Measurements from ENCODE around the gene FKBP3.
"Not testable (repeated sequence)": the region's sequence is repeated elsewhere in the genome, so short reads cannot be mapped to it uniquely, and the experiment has no call there.

The FKBP3 gene

DNA sequence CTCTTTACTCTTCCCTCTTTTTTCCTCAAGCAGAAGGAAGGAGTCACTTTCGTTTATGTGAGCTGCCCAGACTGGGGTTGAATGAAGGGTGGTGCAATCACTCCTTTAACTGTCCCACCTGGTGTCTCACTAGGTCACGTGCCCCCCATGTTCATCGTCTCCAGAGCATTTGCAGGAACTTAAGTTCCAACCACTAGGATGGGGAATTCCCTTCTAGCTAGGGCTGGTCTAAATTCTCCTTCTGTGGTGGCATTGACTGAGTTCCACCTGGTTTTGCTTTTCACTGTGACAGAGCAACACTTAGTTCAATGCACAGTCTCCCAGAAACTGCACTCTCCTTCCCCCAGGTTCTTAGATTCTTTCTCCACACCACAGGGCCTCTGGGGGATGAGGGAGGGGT, 10.9 kb upstream of the FKBP3 start:
- WGBS, 2 donors (ENCODE audit: extremely low coverage in 2 of 2, insufficient read length in 2 of 2, insufficient replicate concordance in 1 of 2), result no CpG with 5 or more reads among the region's 3 CpGs
- no peak overlapping the region for H3K9ac ChIP-seq (ENCODE audit: low read depth, low read length, poor library complexity)
- no peak overlapping the region for H3K4me2 ChIP-seq (ENCODE audit: insufficient read depth, low read length, poor library complexity, severe bottlenecking)
- no peak overlapping the region for H4K8ac ChIP-seq (ENCODE audit: low read depth, low read length)
- H3K18ac ChIP-seq (ENCODE audit: low read length), result no peak overlapping the region
- H3K36me3 ChIP-seq (replicated peaks in 1 of 2; ENCODE audit: control insufficient read depth in 2 of 2, insufficient read depth in 2 of 2, low read length in 2 of 2), result peaks cover 0 to 27% of the 10 kb centered on the region in 2 donors
- H2AFZ ChIP-seq (ENCODE audit: low read length), result no peak overlapping the region
- H3K27ac ChIP-seq (replicated peaks; ENCODE audit: low read length), result no peak overlapping the region
- H2BK15ac ChIP-seq (ENCODE audit: low read length), result no peak overlapping the region
- H3K4me1 ChIP-seq (ENCODE audit: control insufficient read depth in 2 of 2, insufficient read depth in 1 of 2, low read depth in 1 of 2, low read length in 2 of 2), result no peaks in the 10 kb centered on the region
- no peak overlapping the region for H2AK5ac ChIP-seq (ENCODE audit: low read depth, low read length)
- no peak overlapping the region for H3K4ac ChIP-seq (ENCODE audit: low read length)
- H3K4me3 ChIP-seq (ENCODE audit: low read length in 2 of 2), result no peak overlapping the region
- no peak overlapping the region for H2BK120ac ChIP-seq (ENCODE audit: low read depth, low read length)
- DNase-seq (ENCODE audit: low spot score), result no peak
- H3K79me1 ChIP-seq (ENCODE audit: low read depth, low read length), result peaks cover 2% of the 10 kb centered on the region
- H4K91ac ChIP-seq (ENCODE audit: low read depth, low read length, poor library complexity), result no peak overlapping the region
- H3K14ac ChIP-seq (ENCODE audit: low read length), result no peak overlapping the region
- H3K23ac ChIP-seq (ENCODE audit: low read depth, low read length, poor library complexity), result no peak overlapping the region
- H3K9me3 ChIP-seq (replicated peaks in 1 of 2; ENCODE audit: control insufficient read depth in 2 of 2, insufficient read depth in 1 of 2, low read depth in 1 of 2, low read length in 2 of 2), result peaks cover 0 to 2% of the 10 kb centered on the region in 2 donors
- H3K27me3 ChIP-seq (ENCODE audit: control insufficient read depth in 3 of 3, insufficient read depth in 3 of 3, low read depth in 1 of 3, low read length in 3 of 3), result no peaks in the 10 kb centered on the region
- H2BK12ac ChIP-seq (ENCODE audit: low read length), result no peak overlapping the region
- H2BK5ac ChIP-seq (ENCODE audit: low read length), result no peak overlapping the region

GRCh38 chr14:45144658-45145057, 10.4 kb upstream of the FKBP3 start:
- Histone ChIP-seq H3K4me1 (ENCODE audit: control insufficient read depth in 2 of 2, insufficient read depth in 1 of 2, low read depth in 1 of 2, low read length in 2 of 2) (no peaks in the 10 kb centered on the region), H3K27ac (replicated peaks; ENCODE audit: low read length) (no peak overlapping the region), H4K91ac (ENCODE audit: low read depth, low read length, poor library complexity) (no peak overlapping the region), H3K9ac (ENCODE audit: low read depth, low read length, poor library complexity) (no peak overlapping the region), H3K14ac (ENCODE audit: low read length) (no peak overlapping the region), H3K27me3 (ENCODE audit: control insufficient read depth in 3 of 3, insufficient read depth in 3 of 3, low read depth in 1 of 3, low read length in 3 of 3) (no peaks in the 10 kb centered on the region), H3K23ac (ENCODE audit: low read depth, low read length, poor library complexity) (no peak overlapping the region), H2BK120ac (ENCODE audit: low read depth, low read length) (no peak overlapping the region), H3K4me2 (ENCODE audit: insufficient read depth, low read length, poor library complexity, severe bottlenecking) (no peak overlapping the region), H2BK5ac (ENCODE audit: low read length) (no peak overlapping the region), H2AK5ac (ENCODE audit: low read depth, low read length) (no peak overlapping the region), H2AFZ (ENCODE audit: low read length) (no peak overlapping the region), H2BK12ac (ENCODE audit: low read length) (no peak overlapping the region), H3K18ac (ENCODE audit: low read length) (no peak overlapping the region), H3K79me1 (ENCODE audit: low read depth, low read length) (peaks cover 2% of the 10 kb centered on the region), H3K4ac (ENCODE audit: low read length) (no peak overlapping the region), H3K4me3 (ENCODE audit: low read length in 2 of 2) (no peak overlapping the region), H3K36me3 (replicated peaks in 1 of 2; ENCODE audit: control insufficient read depth in 2 of 2, insufficient read depth in 2 of 2, low read length in 2 of 2) (peaks cover 0 to 22% of the 10 kb centered on the region in 2 donors), H3K9me3 (replicated peaks in 1 of 2; ENCODE audit: control insufficient read depth in 2 of 2, insufficient read depth in 1 of 2, low read depth in 1 of 2, low read length in 2 of 2) (peaks cover 0 to 2% of the 10 kb centered on the region in 2 donors), H4K8ac (ENCODE audit: low read depth, low read length) (no peak overlapping the region), H2BK15ac (ENCODE audit: low read length) (no peak overlapping the region)
- no peak for DNase-seq (ENCODE audit: low spot score)

GRCh38 chr14:45142083-45142482, 7.8 kb upstream of the FKBP3 start:
- no CpG with 5 or more reads among the region's 8 CpGs for whole genome bisulfite sequencing, 2 donors (ENCODE audit: extremely low coverage in 2 of 2, insufficient read length in 2 of 2, insufficient replicate concordance in 1 of 2)
- not testable (repeated sequence) for H3K23ac ChIP-seq (ENCODE audit: low read depth, low read length, poor library complexity); H2BK12ac ChIP-seq (ENCODE audit: low read length); H2AK5ac ChIP-seq (ENCODE audit: low read depth, low read length); H3K4ac ChIP-seq (ENCODE audit: low read length); H3K14ac ChIP-seq (ENCODE audit: low read length); H3K4me3 ChIP-seq (ENCODE audit: low read length in 2 of 2); H3K4me2 ChIP-seq (ENCODE audit: insufficient read depth, low read length, poor library complexity, severe bottlenecking); H3K9ac ChIP-seq (ENCODE audit: low read depth, low read length, poor library complexity); H3K9me3 ChIP-seq (replicated peaks in 1 of 2; ENCODE audit: control insufficient read depth in 2 of 2, insufficient read depth in 1 of 2, low read depth in 1 of 2, low read length in 2 of 2); DNase-seq (ENCODE audit: low spot score); H3K79me1 ChIP-seq (ENCODE audit: low read depth, low read length); H2AFZ ChIP-seq (ENCODE audit: low read length); H4K91ac ChIP-seq (ENCODE audit: low read depth, low read length, poor library complexity); H2BK5ac ChIP-seq (ENCODE audit: low read length); H3K18ac ChIP-seq (ENCODE audit: low read length); H4K8ac ChIP-seq (ENCODE audit: low read depth, low read length); H2BK15ac ChIP-seq (ENCODE audit: low read length); H3K4me1 ChIP-seq (ENCODE audit: control insufficient read depth in 2 of 2, insufficient read depth in 1 of 2, low read depth in 1 of 2, low read length in 2 of 2); H2BK120ac ChIP-seq (ENCODE audit: low read depth, low read length); H3K27me3 ChIP-seq (ENCODE audit: control insufficient read depth in 3 of 3, insufficient read depth in 3 of 3, low read depth in 1 of 3, low read length in 3 of 3); H3K27ac ChIP-seq (replicated peaks; ENCODE audit: low read length)
- H3K36me3 ChIP-seq (replicated peaks in 1 of 2; ENCODE audit: control insufficient read depth in 2 of 2, insufficient read depth in 2 of 2, low read length in 2 of 2), result peaks cover 0 to 15% of the 10 kb centered on the region in 2 donors

GRCh38 chr14:45140661-45141187, 6.4 kb upstream of the FKBP3 start:
- no peak overlapping the region for H3K18ac ChIP-seq (ENCODE audit: low read length)
- no peak overlapping the region for H3K4me2 ChIP-seq (ENCODE audit: insufficient read depth, low read length, poor library complexity, severe bottlenecking)
- WGBS, 2 donors (ENCODE audit: extremely low coverage in 2 of 2, insufficient read length in 2 of 2, insufficient replicate concordance in 1 of 2), result no CpG with 5 or more reads among the region's 6 CpGs
- H3K4ac ChIP-seq (ENCODE audit: low read length), result no peak overlapping the region
- H3K23ac ChIP-seq (ENCODE audit: low read depth, low read length, poor library complexity), result no peak overlapping the region
- no peak overlapping the region for H2AFZ ChIP-seq (ENCODE audit: low read length)
- H2BK120ac ChIP-seq (ENCODE audit: low read depth, low read length), result no peak overlapping the region
- no peak overlapping the region for H4K8ac ChIP-seq (ENCODE audit: low read depth, low read length)
- H3K9ac ChIP-seq (ENCODE audit: low read depth, low read length, poor library complexity), result no peak overlapping the region
- H2AK5ac ChIP-seq (ENCODE audit: low read depth, low read length), result no peak overlapping the region
- H3K27ac ChIP-seq (replicated peaks; ENCODE audit: low read length), result no peak overlapping the region
- no peak overlapping the region for H4K91ac ChIP-seq (ENCODE audit: low read depth, low read length, poor library complexity)
- H3K4me1 ChIP-seq (ENCODE audit: control insufficient read depth in 2 of 2, insufficient read depth in 1 of 2, low read depth in 1 of 2, low read length in 2 of 2), result peaks cover 0 to 4% of the 10 kb centered on the region in 2 donors
- no peak overlapping the region for H3K14ac ChIP-seq (ENCODE audit: low read length)
- no peak overlapping the region for H2BK12ac ChIP-seq (ENCODE audit: low read length)
- no peak overlapping the region for H3K4me3 ChIP-seq (ENCODE audit: low read length in 2 of 2)
- H3K9me3 ChIP-seq (replicated peaks in 1 of 2; ENCODE audit: control insufficient read depth in 2 of 2, insufficient read depth in 1 of 2, low read depth in 1 of 2, low read length in 2 of 2), result peaks cover 0 to 2% of the 10 kb centered on the region in 2 donors
- H2BK15ac ChIP-seq (ENCODE audit: low read length), result no peak overlapping the region
- H3K27me3 ChIP-seq (ENCODE audit: control insufficient read depth in 3 of 3, insufficient read depth in 3 of 3, low read depth in 1 of 3, low read length in 3 of 3), result no peaks in the 10 kb centered on the region
- no peak for DNase-seq (ENCODE audit: low spot score)
- no peak overlapping the region for H2BK5ac ChIP-seq (ENCODE audit: low read length)
- H3K79me1 ChIP-seq (ENCODE audit: low read depth, low read length), result peaks cover 6% of the 10 kb centered on the region
- peaks cover 0 to 15% of the 10 kb centered on the region in 2 donors for H3K36me3 ChIP-seq (replicated peaks in 1 of 2; ENCODE audit: control insufficient read depth in 2 of 2, insufficient read depth in 2 of 2, low read length in 2 of 2)
